HAP-1 (cell line): ENCODE results near the gene CNTN4.

Experiments used
- DNase-seq, 2 experiments: peaks; one replicate each; pipeline ENCODE4 v3.0.0-alpha.2; 2016 to 2020; ENCODE audit warnings: low spot score in 2 of 2
- H3K27me3 ChIP-seq: fragments of 250-450 bp; sonication (Bioruptor Pico); 2 replicates; pipeline ENCODE4 v1.5.1; 2020; ENCODE audit warnings: low read depth, mild to moderate bottlenecking, moderate library complexity
- H3K36me3 ChIP-seq: fragments of 250-450 bp; sonication (Bioruptor Pico); replicated peaks from 2 replicates; pipeline ENCODE4 v1.5.1; 2020; ENCODE audit warnings: mild to moderate bottlenecking
- H3K4me1 ChIP-seq: fragments of 250-450 bp; sonication (Bioruptor Pico); 2 replicates; pipeline ENCODE4 v1.5.1; 2020; ENCODE audit warnings: mild to moderate bottlenecking
- H3K4me3 ChIP-seq: fragments of 250-450 bp; sonication (Bioruptor Pico); 2 replicates; pipeline ENCODE4 v1.5.1; 2020; ENCODE audit warnings: mild to moderate bottlenecking, moderate library complexity
- H3K9me3 ChIP-seq: fragments of 250-450 bp; sonication (Bioruptor Pico); 2 replicates; pipeline ENCODE4 v1.5.1; 2020; ENCODE audit warnings: mild to moderate bottlenecking, moderate library complexity
- in situ Hi-C: fragments of 300-500 bp; cut with MboI; formaldehyde crosslinking; loops from 3 replicates; pipeline ENCODE4 v1.14.3; 2020; ENCODE audit warnings: low sequenced_read_pairs, inconsistent platforms, mixed read lengths

The CNTN4 gene

GRCh38 chr3:2172561-2173171 is 74.0 kb downstream of the CNTN4 start:
- Histone ChIP-seq H3K27me3 (no peaks in the 10 kb centered on the region), H3K36me3 (no peaks in the 10 kb centered on the region), H3K4me3 (no peak overlapping the region), H3K4me1 (no peaks in the 10 kb centered on the region), H3K9me3 (no peaks in the 10 kb centered on the region)
- in situ Hi-C loops = no loop called here
- no peak for DNase-seq

GRCh38 chr3:2180634-2181033 is 82.0 kb downstream of the CNTN4 start:
- in situ Hi-C loops = no loop called here
- no peak overlapping the region for H3K4me3 ChIP-seq
- H3K9me3 ChIP-seq = no peaks in the 10 kb centered on the region
- H3K27me3 ChIP-seq = no peaks in the 10 kb centered on the region
- no peak for DNase-seq
- H3K36me3 ChIP-seq = no peaks in the 10 kb centered on the region
- H3K4me1 ChIP-seq = no peaks in the 10 kb centered on the region

GRCh38 chr3:2198776-2199279 is 100.2 kb downstream of the CNTN4 start:
- no peaks in the 10 kb centered on the region for H3K27me3 ChIP-seq
- DNase-seq = no peak
- H3K9me3 ChIP-seq = no peaks in the 10 kb centered on the region
- in situ Hi-C loops = no loop called here
- no peaks in the 10 kb centered on the region for H3K4me1 ChIP-seq
- no peaks in the 10 kb centered on the region for H3K36me3 ChIP-seq
- H3K4me3 ChIP-seq = no peak overlapping the region

- Histone ChIP-seq H3K4me3 (no peak overlapping the region), H3K9me3 (no peaks in the 10 kb centered on the region), H3K27me3 (no peaks in the 10 kb centered on the region), H3K4me1 (no peaks in the 10 kb centered on the region), H3K36me3 (no peaks in the 10 kb centered on the region)
- no peak for DNase-seq
- in situ Hi-C loops = no loop called here
Observed at GRCh38 chr3:2204054-2204453, 105.4 kb downstream of the CNTN4 start.

- no peaks in the 10 kb centered on the region for H3K36me3 ChIP-seq
- H3K4me1 ChIP-seq = no peaks in the 10 kb centered on the region
- no peaks in the 10 kb centered on the region for H3K9me3 ChIP-seq
- no peak for DNase-seq
- H3K27me3 ChIP-seq = no peaks in the 10 kb centered on the region
- in situ Hi-C loops = no loop called here
- H3K4me3 ChIP-seq = no peak overlapping the region
Observed at GRCh38 chr3:2205692-2206091, 107.0 kb downstream of the CNTN4 start.

- Histone ChIP-seq H3K27me3 (no peaks in the 10 kb centered on the region), H3K9me3 (no peaks in the 10 kb centered on the region), H3K36me3 (no peaks in the 10 kb centered on the region), H3K4me1 (no peaks in the 10 kb centered on the region), H3K4me3 (no peak overlapping the region)
- DNase-seq = no peak
- in situ Hi-C loops = no loop called here
Observed at GRCh38 chr3:2206536-2206935, 107.9 kb downstream of the CNTN4 start.

GRCh38 chr3:2211568-2211967 is 112.9 kb downstream of the CNTN4 start:
- DNase-seq = no peak
- no peaks in the 10 kb centered on the region for H3K27me3 ChIP-seq
- no peaks in the 10 kb centered on the region for H3K36me3 ChIP-seq
- H3K4me3 ChIP-seq = no peak overlapping the region
- no peaks in the 10 kb centered on the region for H3K4me1 ChIP-seq
- in situ Hi-C loops = no loop called here
- H3K9me3 ChIP-seq = no peaks in the 10 kb centered on the region

- Histone ChIP-seq H3K27me3 (no peaks in the 10 kb centered on the region), H3K9me3 (no peaks in the 10 kb centered on the region), H3K36me3 (no peaks in the 10 kb centered on the region), H3K4me1 (no peaks in the 10 kb centered on the region), H3K4me3 (no peak overlapping the region)
- DNase-seq = no peak
- in situ Hi-C loops = no loop called here
Observed at GRCh38 chr3:2212206-2212605, 113.5 kb downstream of the CNTN4 start.

- no peaks in the 10 kb centered on the region for H3K36me3 ChIP-seq
- DNase-seq = no peak
- in situ Hi-C loops = no loop called here
- no peak overlapping the region for H3K4me3 ChIP-seq
- H3K27me3 ChIP-seq = no peaks in the 10 kb centered on the region
- no peaks in the 10 kb centered on the region for H3K4me1 ChIP-seq
- no peaks in the 10 kb centered on the region for H3K9me3 ChIP-seq
Observed at GRCh38 chr3:2218375-2218774, 119.7 kb downstream of the CNTN4 start.

- no peaks in the 10 kb centered on the region for H3K4me1 ChIP-seq
- no peaks in the 10 kb centered on the region for H3K9me3 ChIP-seq
- no peak for DNase-seq
- in situ Hi-C loops = no loop called here
- H3K27me3 ChIP-seq = no peaks in the 10 kb centered on the region
- H3K36me3 ChIP-seq = no peaks in the 10 kb centered on the region
- no peak overlapping the region for H3K4me3 ChIP-seq
Observed at GRCh38 chr3:2218816-2219215, 120.2 kb downstream of the CNTN4 start.

GRCh38 chr3:2236203-2236602 is 137.5 kb downstream of the CNTN4 start:
- no peaks in the 10 kb centered on the region for H3K27me3 ChIP-seq
- H3K4me1 ChIP-seq = no peaks in the 10 kb centered on the region
- in situ Hi-C loops = no loop called here
- no peaks in the 10 kb centered on the region for H3K36me3 ChIP-seq
- no peak overlapping the region for H3K4me3 ChIP-seq
- no peaks in the 10 kb centered on the region for H3K9me3 ChIP-seq
- no peak for DNase-seq

- in situ Hi-C loops = no loop called here
- Histone ChIP-seq H3K27me3 (no peaks in the 10 kb centered on the region), H3K36me3 (no peaks in the 10 kb centered on the region), H3K4me3 (no peak overlapping the region), H3K9me3 (no peaks in the 10 kb centered on the region), H3K4me1 (no peaks in the 10 kb centered on the region)
- DNase-seq = no peak
Observed at GRCh38 chr3:2244137-2244536, 145.5 kb downstream of the CNTN4 start.

GRCh38 chr3:2246873-2247648 is 148.4 kb downstream of the CNTN4 start:
- Histone ChIP-seq H3K4me3 (no peak overlapping the region), H3K36me3 (no peaks in the 10 kb centered on the region), H3K4me1 (no peaks in the 10 kb centered on the region), H3K9me3 (no peaks in the 10 kb centered on the region), H3K27me3 (no peaks in the 10 kb centered on the region)
- DNase-seq = no peak
- in situ Hi-C loops = no loop called here

GRCh38 chr3:2247831-2248230 is 149.2 kb downstream of the CNTN4 start:
- no peaks in the 10 kb centered on the region for H3K27me3 ChIP-seq
- no peak overlapping the region for H3K4me3 ChIP-seq
- DNase-seq = no peak
- H3K4me1 ChIP-seq = no peaks in the 10 kb centered on the region
- H3K9me3 ChIP-seq = no peaks in the 10 kb centered on the region
- in situ Hi-C loops = no loop called here
- H3K36me3 ChIP-seq = no peaks in the 10 kb centered on the region
